ENCODE measurements around the gene RAB3B.
"Not testable (repeated sequence)": the region's sequence is repeated elsewhere in the genome, so short reads cannot be mapped to it uniquely, and the experiment has no call there.

Gene RAB3B

GRCh38 chr1:51968632-51969031 lies 21.9 kb downstream of the RAB3B start:
- Histone ChIP-seq H3K4me3 (replicated peaks; ENCODE audit: insufficient read depth, low read length) (no peak overlapping the region), H3K27me3 (ENCODE audit: insufficient read depth, poor library complexity, severe bottlenecking) (no peaks in the 10 kb centered on the region), H3K27ac (replicated peaks) (no peak overlapping the region)
- DNase-seq (ENCODE audit: low read depth in 1 of 2, low spot score in 1 of 2): no peak
- TF ChIP-seq GABPA (IDR thresholded peaks at IDR 0.05; ENCODE audit: low read depth) (no peak), SPI1 (IDR thresholded peaks at IDR 0.05; ENCODE audit: borderline replicate concordance, low read depth) (no peak), REST (IDR thresholded peaks at IDR 0.05; ENCODE audit: insufficient replicate concordance, low read depth) (no peak), POLR2AphosphoS5 (IDR thresholded peaks at IDR 0.05; ENCODE audit: low read depth) (no peak)
- TF ChIP-seq, protein P1, sequence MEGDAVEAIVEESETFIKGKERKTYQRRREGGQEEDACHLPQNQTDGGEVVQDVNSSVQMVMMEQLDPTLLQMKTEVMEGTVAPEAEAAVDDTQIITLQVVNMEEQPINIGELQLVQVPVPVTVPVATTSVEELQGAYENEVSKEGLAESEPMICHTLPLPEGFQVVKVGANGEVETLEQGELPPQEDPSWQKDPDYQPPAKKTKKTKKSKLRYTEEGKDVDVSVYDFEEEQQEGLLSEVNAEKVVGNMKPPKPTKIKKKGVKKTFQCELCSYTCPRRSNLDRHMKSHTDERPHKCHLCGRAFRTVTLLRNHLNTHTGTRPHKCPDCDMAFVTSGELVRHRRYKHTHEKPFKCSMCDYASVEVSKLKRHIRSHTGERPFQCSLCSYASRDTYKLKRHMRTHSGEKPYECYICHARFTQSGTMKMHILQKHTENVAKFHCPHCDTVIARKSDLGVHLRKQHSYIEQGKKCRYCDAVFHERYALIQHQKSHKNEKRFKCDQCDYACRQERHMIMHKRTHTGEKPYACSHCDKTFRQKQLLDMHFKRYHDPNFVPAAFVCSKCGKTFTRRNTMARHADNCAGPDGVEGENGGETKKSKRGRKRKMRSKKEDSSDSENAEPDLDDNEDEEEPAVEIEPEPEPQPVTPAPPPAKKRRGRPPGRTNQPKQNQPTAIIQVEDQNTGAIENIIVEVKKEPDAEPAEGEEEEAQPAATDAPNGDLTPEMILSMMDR (IDR thresholded peaks at IDR 0.05; ENCODE audit: insufficient read depth, low read length): no peak

DNA sequence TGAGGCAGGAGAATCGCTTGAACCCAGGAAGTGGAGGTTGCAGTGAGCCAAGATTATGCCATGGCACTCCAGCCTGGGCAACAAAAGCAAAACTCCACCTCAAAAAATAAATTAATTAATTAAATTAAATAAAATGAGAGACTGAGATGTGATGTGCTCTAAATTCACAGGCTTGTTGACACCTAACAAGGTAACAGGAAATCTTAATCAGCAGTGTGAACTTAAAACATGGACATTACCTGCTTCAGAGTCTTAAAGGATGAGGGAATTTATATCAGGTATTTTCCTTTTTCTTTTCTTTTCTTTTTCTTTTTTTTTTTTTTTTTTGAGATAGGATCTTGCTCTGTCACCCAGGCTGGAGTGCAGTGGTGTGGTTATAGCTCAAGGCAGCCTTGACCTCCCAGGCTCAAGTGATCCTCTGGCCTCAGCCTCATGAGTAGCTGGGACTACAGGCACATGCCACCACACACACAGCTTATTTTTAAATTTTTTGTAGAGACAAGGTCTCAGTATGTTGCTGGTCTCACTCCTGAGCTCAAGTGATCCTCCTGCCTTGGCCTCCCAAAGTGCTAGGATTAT lies 23.2 kb downstream of the RAB3B start:
- H3K27me3 ChIP-seq (ENCODE audit: insufficient read depth, poor library complexity, severe bottlenecking); H3K27ac ChIP-seq (replicated peaks); H3K4me3 ChIP-seq (replicated peaks; ENCODE audit: insufficient read depth, low read length); DNase-seq (ENCODE audit: low read depth in 1 of 2, low spot score in 1 of 2): not testable (repeated sequence)

DNA sequence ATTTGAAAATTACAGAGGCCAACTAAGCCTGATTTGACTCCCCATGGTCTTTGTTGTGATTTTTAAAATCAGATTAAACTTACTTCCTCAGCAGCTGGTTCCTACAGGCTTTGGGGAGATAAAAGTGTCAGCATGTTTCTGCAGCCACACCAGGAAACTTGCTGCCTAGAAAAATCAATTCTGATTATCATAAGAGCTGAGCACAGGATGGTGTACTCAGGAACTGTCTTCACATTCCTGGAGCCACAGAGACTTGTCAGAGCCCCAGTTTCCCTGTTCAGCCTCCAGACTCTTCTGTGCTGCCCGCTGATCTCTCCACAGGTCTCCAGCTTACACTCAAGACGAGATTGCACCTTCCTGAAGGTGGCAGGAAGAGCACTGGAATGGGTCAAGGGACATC lies 23.9 kb downstream of the RAB3B start:
- TF ChIP-seq SPI1 (IDR thresholded peaks at IDR 0.05; ENCODE audit: borderline replicate concordance, low read depth): no peak
- TF ChIP-seq, protein P1 (IDR thresholded peaks at IDR 0.05; ENCODE audit: insufficient read depth, low read length): no peak
- TF ChIP-seq REST (IDR thresholded peaks at IDR 0.05; ENCODE audit: insufficient replicate concordance, low read depth): no peak
- no peak for TF ChIP-seq POLR2AphosphoS5 (IDR thresholded peaks at IDR 0.05; ENCODE audit: low read depth)
- no peak for TF ChIP-seq GABPA (IDR thresholded peaks at IDR 0.05; ENCODE audit: low read depth)
- Histone ChIP-seq H3K4me3 (replicated peaks; ENCODE audit: insufficient read depth, low read length) (no peak overlapping the region), H3K27ac (replicated peaks) (no peak overlapping the region), H3K27me3 (ENCODE audit: insufficient read depth, poor library complexity, severe bottlenecking) (no peaks in the 10 kb centered on the region)
- no peak for DNase-seq (ENCODE audit: low read depth in 1 of 2, low spot score in 1 of 2)

DNA sequence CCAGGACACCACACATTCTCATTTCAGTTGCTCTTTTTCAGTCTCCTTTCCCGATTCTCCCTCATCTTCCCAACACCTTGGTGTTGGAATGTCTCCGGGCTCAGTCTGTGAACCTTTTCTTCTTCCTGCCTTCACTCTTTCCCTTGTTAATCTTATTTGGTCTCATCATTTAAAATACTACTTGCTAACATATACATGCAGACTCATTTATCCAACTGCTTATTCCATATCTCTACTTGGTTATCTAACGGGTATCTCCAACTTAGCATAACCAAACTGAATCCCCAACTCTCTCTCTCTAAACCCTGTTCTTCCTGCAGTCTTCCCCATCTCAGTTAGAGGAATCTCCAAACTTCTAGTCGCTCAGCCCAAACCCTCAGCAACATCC lies 26.2 kb downstream of the RAB3B start:
- H3K27ac ChIP-seq (replicated peaks): no peak overlapping the region
- no peak for DNase-seq (ENCODE audit: low read depth in 1 of 2, low spot score in 1 of 2)
- no peaks in the 10 kb centered on the region for H3K27me3 ChIP-seq (ENCODE audit: insufficient read depth, poor library complexity, severe bottlenecking)
- TF ChIP-seq REST (IDR thresholded peaks at IDR 0.05; ENCODE audit: insufficient replicate concordance, low read depth) (no peak), GABPA (IDR thresholded peaks at IDR 0.05; ENCODE audit: low read depth) (no peak), POLR2AphosphoS5 (IDR thresholded peaks at IDR 0.05; ENCODE audit: low read depth) (no peak), SPI1 (IDR thresholded peaks at IDR 0.05; ENCODE audit: borderline replicate concordance, low read depth) (no peak)
- TF ChIP-seq, protein P1 (IDR thresholded peaks at IDR 0.05; ENCODE audit: insufficient read depth, low read length): no peak
- no peak overlapping the region for H3K4me3 ChIP-seq (replicated peaks; ENCODE audit: insufficient read depth, low read length)
